WTC11 (cell line): ENCODE data around the gene KDM2A. TPM values are rescaled to one million over a fixed set of nuclear protein-coding genes. Genes with fewer than 3 reads are reported as not detected.

ENCODE experiments used
- ATAC-seq: fragments of 200-7000 bp; cut with Tn5 transposase; 2 replicates; pipeline ENCODE4 v1.10.0; 2021; ENCODE audit warnings: mild to moderate bottlenecking, moderate library complexity
- CTCF ChIA-PET: fragments of 300-600 bp; sonication (Branson Sonifier 250); formaldehyde crosslinking; loops from one replicate; lab custom pipeline; 2021; ENCODE audit warnings: antibody characterized with exemption; lab: Charles Lee
- POLR2A ChIA-PET: fragments of 350-600 bp; sonication (Branson Sonifier 250); formaldehyde crosslinking; loops from one replicate; lab custom pipeline; 2021; ENCODE audit warnings: antibody characterized with exemption; lab: Charles Lee
- DNase-seq: peaks from one replicate; pipeline ENCODE4 v3.0.0; 2021; ENCODE audit warnings: low spot score
- H3K27ac Mint-ChIP-seq: 2 replicates; pipeline ENCODE4 v1.8.0; 2021; ENCODE audit warnings: mixed read lengths
- H3K27me3 Mint-ChIP-seq: 2 replicates; pipeline ENCODE4 v1.8.0; 2021; ENCODE audit warnings: low read depth, mild to moderate bottlenecking, moderate library complexity, mixed read lengths
- H3K36me3 Mint-ChIP-seq: 2 replicates; pipeline ENCODE4 v1.8.0; 2021; ENCODE audit warnings: mixed read lengths
- H3K4me1 Mint-ChIP-seq: 2 replicates; pipeline ENCODE4 v1.8.0; 2022; ENCODE audit warnings: mixed read lengths
- H3K4me3 Mint-ChIP-seq: 2 replicates; pipeline ENCODE4 v1.8.0; 2021; ENCODE audit warnings: mild to moderate bottlenecking, moderate library complexity, mixed read lengths
- H3K9me3 Mint-ChIP-seq: 2 replicates; pipeline ENCODE4 v1.8.0; 2021; ENCODE audit warnings: mixed read lengths
- ERG ChIP-seq: fragments of 250-450 bp; sonication (Bioruptor Pico); IDR thresholded peaks from 2 replicates; pipeline ENCODE4 v1.8.0; 2021; ENCODE audit warnings: mild to moderate bottlenecking
- ETV6 ChIP-seq: sonication (generic); formaldehyde crosslinking; IDR thresholded peaks from 2 replicates; pipeline ENCODE4 v1.8.1; 2022; ENCODE audit warnings: mild to moderate bottlenecking, missing genetic modification reagents
- FOXP1 ChIP-seq: sonication (generic); formaldehyde crosslinking; IDR thresholded peaks from 2 replicates; pipeline ENCODE4 v1.8.0; 2022; ENCODE audit warnings: missing genetic modification reagents, mild to moderate bottlenecking, moderate library complexity, borderline replicate concordance
- JAZF1 ChIP-seq: fragments of 250-450 bp; sonication (Bioruptor Pico); IDR thresholded peaks from 2 replicates; pipeline ENCODE4 v1.9.0; 2021; ENCODE audit warnings: moderate library complexity, mild to moderate bottlenecking, inconsistent platforms
- JUN ChIP-seq: sonication (generic); formaldehyde crosslinking; IDR thresholded peaks from 2 replicates; pipeline ENCODE4 v1.8.0; 2023; ENCODE audit warnings: mild to moderate bottlenecking, missing genetic modification reagents
- KAT7 ChIP-seq: sonication (generic); formaldehyde crosslinking; IDR thresholded peaks from 2 replicates; pipeline ENCODE4 v1.8.1; 2023; ENCODE audit warnings: missing genetic modification reagents, mild to moderate bottlenecking, borderline replicate concordance
- MLX ChIP-seq: sonication (generic); formaldehyde crosslinking; IDR thresholded peaks from 2 replicates; pipeline ENCODE4 v1.8.1; 2023; ENCODE audit warnings: mild to moderate bottlenecking, missing genetic modification reagents, moderate library complexity
- NR1H2 ChIP-seq: sonication (generic); formaldehyde crosslinking; IDR thresholded peaks from 2 replicates; pipeline ENCODE4 v1.9.0; 2021; ENCODE audit warnings: mild to moderate bottlenecking, moderate library complexity, missing genetic modification reagents
- RELA ChIP-seq: sonication (generic); formaldehyde crosslinking; IDR thresholded peaks from 2 replicates; pipeline ENCODE4 v1.8.1; 2022; ENCODE audit warnings: missing genetic modification reagents, mild to moderate bottlenecking, borderline replicate concordance
- SMAD3 ChIP-seq: sonication (generic); formaldehyde crosslinking; IDR thresholded peaks from 2 replicates; pipeline ENCODE4 v1.8.0; 2022; ENCODE audit warnings: missing genetic modification reagents, mild to moderate bottlenecking, borderline replicate concordance
- USF1 ChIP-seq: sonication (generic); formaldehyde crosslinking; IDR thresholded peaks from 2 replicates; pipeline ENCODE4 v1.8.0; 2022; ENCODE audit warnings: mild to moderate bottlenecking, missing genetic modification reagents
- ZBTB21 ChIP-seq: sonication (generic); formaldehyde crosslinking; IDR thresholded peaks from 2 replicates; pipeline ENCODE4 v1.8.1; 2023; ENCODE audit warnings: mild to moderate bottlenecking, missing genetic modification reagents, borderline replicate concordance
- ZNF121 ChIP-seq: sonication (generic); formaldehyde crosslinking; IDR thresholded peaks from 2 replicates; pipeline ENCODE4 v1.8.0; 2023; ENCODE audit warnings: missing genetic modification reagents
- ZNF423 ChIP-seq: fragments of 250-450 bp; sonication (Bioruptor Pico); IDR thresholded peaks from 2 replicates; pipeline ENCODE4 v2.1.2; 2022; ENCODE audit warnings: mild to moderate bottlenecking, moderate library complexity
- total RNA-seq: library from RNA; stranded (reverse); gene quantifications from 3 replicates; pipeline ENCODE4 v1.2.3, GENCODE V29; 2021
- TF ChIP-seq, protein P1 (sequence below): sonication (generic); formaldehyde crosslinking; IDR thresholded peaks from 2 replicates; pipeline ENCODE4 v1.8.1; 2022; ENCODE audit warnings: low read depth, missing genetic modification reagents, borderline replicate concordance
- TF ChIP-seq, protein P2 (sequence below): fragments of 250-450 bp; sonication (Bioruptor Pico); IDR thresholded peaks from 2 replicates; pipeline ENCODE4 v1.9.0; 2021; ENCODE audit warnings: mild to moderate bottlenecking

Gene KDM2A
- total RNA-seq, 1 experiment from 2014 or later = 58.0 TPM

GRCh38 chr11:67274768-67275605, 155.9 kb downstream of the KDM2A start:
- peaks cover 7% of the 10 kb centered on the region for H3K36me3 Mint-ChIP-seq
- H3K27ac Mint-ChIP-seq = peak overlapping the region; percentile 32
- no peaks in the 10 kb centered on the region for H3K27me3 Mint-ChIP-seq
- POLR2A ChIA-PET = no interaction called here
- peaks cover 49% of the 10 kb centered on the region for H3K4me1 Mint-ChIP-seq
- TF ChIP-seq RELA (CRISPR knock-in tag) (no peak), ERG (CRISPR knock-in tag) (no peak), MLX (CRISPR knock-in tag) (no peak), ZBTB21 (CRISPR knock-in tag) (no peak), JUN (CRISPR knock-in tag) (no peak), FOXP1 (CRISPR knock-in tag) (no peak), ETV6 (CRISPR knock-in tag) (no peak)
- no peak overlapping the region for H3K4me3 Mint-ChIP-seq
- no peaks in the 10 kb centered on the region for H3K9me3 Mint-ChIP-seq
- CTCF ChIA-PET = interaction anchor here (1.0 to 1.7 kb wide), 2 partner anchors 8 to 127 kb away, joined by 4 to 5 read pairs; partner anchors contain the start of genes GRK2 and PPP1CA
- ATAC-seq (no peak), DNase-seq (peak; percentile 8)

DNA sequence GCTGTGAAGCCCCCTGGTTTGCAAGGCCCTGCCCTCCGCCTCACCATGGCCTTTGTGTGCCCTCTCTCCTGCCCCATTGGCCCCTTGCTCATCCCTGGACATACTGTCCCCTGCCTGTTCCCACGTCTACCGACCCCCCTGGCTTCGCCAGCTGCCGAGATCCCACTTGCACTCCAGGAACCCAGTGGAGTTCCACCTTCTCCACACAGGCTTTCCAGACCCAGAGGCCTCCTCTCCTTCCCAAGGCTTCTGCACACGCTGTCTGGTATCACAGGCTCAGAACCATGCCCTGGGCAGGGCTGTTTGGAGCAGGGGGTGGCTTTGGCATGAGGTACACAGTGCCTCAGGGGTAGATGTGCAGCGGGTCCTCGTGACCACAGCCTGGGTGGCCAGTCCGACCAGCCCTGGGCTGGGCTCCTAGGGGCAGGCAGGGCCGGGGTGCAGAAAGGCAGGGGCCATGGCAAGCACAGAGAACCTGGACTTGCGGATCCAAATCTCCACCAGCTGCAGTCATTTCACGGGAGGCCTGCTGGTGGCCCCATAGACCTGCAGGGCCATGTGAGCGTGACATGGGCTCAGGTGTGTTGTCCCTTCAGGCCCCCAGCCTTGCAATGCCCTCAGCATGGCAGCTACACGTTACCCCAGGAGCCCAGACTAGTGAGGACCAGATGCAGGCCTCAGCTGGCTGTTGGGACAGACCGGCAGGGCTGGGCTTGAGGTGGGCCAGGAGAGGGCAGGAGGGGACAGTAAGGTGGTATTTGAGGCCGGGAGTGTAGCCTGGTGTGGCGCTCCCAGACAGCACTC, 156.7 kb downstream of the KDM2A start:
- ChIA-PET POLR2A (interaction anchor here (2.2 kb wide), 1 partner anchor 14 kb away, joined by 15 read pairs; the partner anchor contains the start of gene ANKRD13D), CTCF (interaction anchor here (1.0 to 2.8 kb wide), 5 partner anchors 13 to 126 kb away, joined by 3 to 27 read pairs (median 3); partner anchors contain the start of genes ANKRD13D and PPP1CA)
- H3K4me3 Mint-ChIP-seq = no peak overlapping the region
- H3K9me3 Mint-ChIP-seq = no peaks in the 10 kb centered on the region
- ATAC-seq (no peak), DNase-seq (peak; percentile 28)
- no peak for TF ChIP-seq SMAD3 (CRISPR knock-in tag)
- 0 out of 2 replicates have a peak, but pooled peaks have one; percentile 21 for TF ChIP-seq ZNF121 (CRISPR knock-in tag)
- no peak for TF ChIP-seq KAT7 (CRISPR knock-in tag)
- no peak for TF ChIP-seq NR1H2 (CRISPR knock-in tag)
- peak; percentile 51 for TF ChIP-seq FOXP1 (CRISPR knock-in tag)
- no peak for TF ChIP-seq JAZF1 (CRISPR knock-in tag)
- TF ChIP-seq ZNF423 = no peak
- no peak for TF ChIP-seq USF1 (CRISPR knock-in tag)
- TF ChIP-seq, protein P1, sequence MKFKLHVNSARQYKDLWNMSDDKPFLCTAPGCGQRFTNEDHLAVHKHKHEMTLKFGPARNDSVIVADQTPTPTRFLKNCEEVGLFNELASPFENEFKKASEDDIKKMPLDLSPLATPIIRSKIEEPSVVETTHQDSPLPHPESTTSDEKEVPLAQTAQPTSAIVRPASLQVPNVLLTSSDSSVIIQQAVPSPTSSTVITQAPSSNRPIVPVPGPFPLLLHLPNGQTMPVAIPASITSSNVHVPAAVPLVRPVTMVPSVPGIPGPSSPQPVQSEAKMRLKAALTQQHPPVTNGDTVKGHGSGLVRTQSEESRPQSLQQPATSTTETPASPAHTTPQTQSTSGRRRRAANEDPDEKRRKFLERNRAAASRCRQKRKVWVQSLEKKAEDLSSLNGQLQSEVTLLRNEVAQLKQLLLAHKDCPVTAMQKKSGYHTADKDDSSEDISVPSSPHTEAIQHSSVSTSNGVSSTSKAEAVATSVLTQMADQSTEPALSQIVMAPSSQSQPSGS (CRISPR knock-in tag) = no peak
- TF ChIP-seq, protein P2, sequence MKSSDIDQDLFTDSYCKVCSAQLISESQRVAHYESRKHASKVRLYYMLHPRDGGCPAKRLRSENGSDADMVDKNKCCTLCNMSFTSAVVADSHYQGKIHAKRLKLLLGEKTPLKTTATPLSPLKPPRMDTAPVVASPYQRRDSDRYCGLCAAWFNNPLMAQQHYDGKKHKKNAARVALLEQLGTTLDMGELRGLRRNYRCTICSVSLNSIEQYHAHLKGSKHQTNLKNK (CRISPR knock-in tag) = no peak
- peaks cover 41% of the 10 kb centered on the region for H3K4me1 Mint-ChIP-seq
- H3K27me3 Mint-ChIP-seq = no peaks in the 10 kb centered on the region
- peaks cover 11% of the 10 kb centered on the region for H3K36me3 Mint-ChIP-seq
- peak overlapping the region; percentile 96 for H3K27ac Mint-ChIP-seq
